Muscle of leg (tissue), 16 donors: ENCODE results near the gene ZMYM1. TPM values are rescaled to one million over a fixed set of nuclear protein-coding genes. Genes with fewer than 3 reads are reported as not detected.

ENCODE experiments used
- DNase-seq: peaks from one replicate; pipeline ENCODE4 v3.0.0; 2013
- H3K27ac ChIP-seq: one replicate; pipeline ENCODE4 v1.5.1; 2013; ENCODE audit warnings: mild to moderate bottlenecking, low read length, control low read depth
- H3K27me3 ChIP-seq: one replicate; pipeline ENCODE4 v1.6.1; 2013; ENCODE audit warnings: low read length; ENCODE audit not compliant: control insufficient read depth, insufficient read depth
- H3K36me3 ChIP-seq: one replicate; pipeline ENCODE4 v1.6.1; 2013; ENCODE audit warnings: low read length; ENCODE audit not compliant: control insufficient read depth, insufficient read depth
- H3K4me1 ChIP-seq: one replicate; pipeline ENCODE4 v1.6.1; 2013; ENCODE audit warnings: low read length; ENCODE audit not compliant: control insufficient read depth, insufficient read depth
- H3K4me3 ChIP-seq: one replicate; pipeline ENCODE4 v1.5.1; 2013; ENCODE audit warnings: low read length, control low read depth
- H3K9me3 ChIP-seq: replicated peaks from 2 replicates; pipeline ENCODE4 v1.6.1; 2013; ENCODE audit warnings: low read depth, low read length; ENCODE audit not compliant: control insufficient read depth
- WGBS: methylation state at CpG from one replicate; pipeline ENCODE4 v1.1.5; 2013; ENCODE audit warnings: missing lambda C conversion rate; ENCODE audit not compliant: insufficient coverage; 5-methylcytosine and 5-hydroxymethylcytosine counted together
- long read RNA-seq, 11 donors: transcript quantifications; one replicate each; lab custom pipeline, GENCODE V29; 2026
- polyA plus RNA-seq, 8 donors: library from polyadenylated mRNA; unstranded; fragments of 120-200 nt; gene quantifications; one replicate each; pipeline versions ENCODE4 v1.2.1 to v1.2.3, GENCODE V29; 2013; ENCODE audit warnings: inconsistent platforms in 1 of 8, low replicate concordance in 1 of 8; ENCODE audit not compliant: insufficient read length in 8 of 8, insufficient read depth in 1 of 8
- total RNA-seq: library from RNA; stranded (reverse); fragments of 120-200 nt; gene quantifications from one replicate; pipeline ENCODE4 v1.2.4, GENCODE V29; 2013

ZMYM1 gene
- total RNA-seq (15.4 TPM), polyA plus RNA-seq (10 to 100 TPM in 5 of 8 donors, 1 to 10 TPM in 3; 7.9 to 13.4 (median 10.1) TPM)
- long read RNA-seq, donor 1: 0 reads
- long read RNA-seq, donor 2: 0 reads
- long read RNA-seq, donor 3: 0 reads
- long read RNA-seq, donor 4, partial matches to known transcripts: 0 of 1 reads
- long read RNA-seq, donor 4, other reads (novel, unspliced or antisense): 0 of 1 reads
- long read RNA-seq, donor 5: 0 reads
- long read RNA-seq, donor 6, full-length matches to known transcripts: 1 of 1 reads
- long read RNA-seq, donor 6, partial matches to known transcripts: 0 of 1 reads
- long read RNA-seq, donor 6, other reads (novel, unspliced or antisense): 0 of 1 reads
- long read RNA-seq, donor 7: 0 reads
- long read RNA-seq, donor 8: 0 reads
- long read RNA-seq, donor 9, partial matches to known transcripts: 0 of 1 reads
- long read RNA-seq, donor 9, other reads (novel, unspliced or antisense): 0 of 1 reads
- long read RNA-seq, donor 10, partial matches to known transcripts: 6 of 6 reads
- long read RNA-seq, donor 10, other reads (novel, unspliced or antisense): 0 of 6 reads
- long read RNA-seq, donor 11, full-length matches to known transcripts: 1 of 1 reads
- long read RNA-seq, donor 11, partial matches to known transcripts: 0 of 1 reads
- long read RNA-seq, donor 11, other reads (novel, unspliced or antisense): 0 of 1 reads

DNA sequence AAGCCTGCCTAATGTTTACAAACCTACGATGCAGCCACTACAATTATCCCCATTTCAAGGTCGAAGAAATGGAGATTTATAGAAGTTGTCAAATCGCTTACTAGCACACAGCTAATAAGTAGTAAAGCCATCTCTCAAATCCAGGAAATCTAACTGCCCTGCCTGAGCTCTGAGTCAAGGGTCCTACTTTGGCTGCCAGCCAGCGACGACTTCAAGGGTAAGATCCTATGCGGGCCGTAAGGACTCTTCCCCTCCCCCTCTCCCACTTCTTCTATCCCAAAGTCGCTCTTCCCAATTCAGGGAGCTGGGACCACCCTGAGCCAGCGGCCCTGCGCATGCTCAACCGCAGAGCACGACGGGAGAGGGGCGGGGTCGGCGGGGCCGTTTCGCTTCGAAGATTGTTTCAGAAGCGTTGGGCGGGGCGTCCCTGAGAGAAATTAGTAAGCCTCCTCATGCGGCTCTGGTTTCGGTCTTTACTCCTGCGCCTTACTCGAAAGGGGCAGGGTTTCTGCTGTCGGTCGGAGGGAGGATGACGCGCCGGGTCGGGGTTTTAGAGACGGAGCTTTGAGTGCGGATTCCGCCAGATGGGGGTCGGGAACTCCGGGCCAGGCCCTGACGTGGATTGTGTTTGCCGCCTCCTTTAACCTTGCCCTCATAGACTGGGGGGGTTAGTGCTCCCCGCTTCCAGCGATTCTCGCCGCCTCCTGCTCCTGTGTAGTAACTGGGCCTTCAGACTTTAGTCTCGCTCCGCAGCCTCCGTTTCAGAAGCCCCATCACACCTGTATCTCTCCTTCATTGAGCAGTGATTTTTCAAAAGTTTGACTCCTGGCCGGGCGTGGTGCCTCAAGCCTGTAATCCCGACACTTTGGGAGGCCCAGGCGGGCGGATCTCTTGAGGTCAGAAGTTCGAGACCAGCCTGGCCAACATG lies at the start of gene ZMYM1:
Gene ZMYM1 (plus strand): TSS at position 383 of the 928 bp plus-strand sequence. CDS start 14,603 bp downstream, outside the sequence.
- H3K4me1 ChIP-seq: peaks cover 3% of the 10 kb centered on the region
- H3K27me3 ChIP-seq: peaks cover 5% of the 10 kb centered on the region
- peak within 1 kb of the TSS; percentile 96 for H3K27ac ChIP-seq
- no peaks in the 10 kb centered on the region for H3K9me3 ChIP-seq
- peak within 1 kb of the TSS; percentile 86 for H3K4me3 ChIP-seq
- under 1% methylated on average over 49 of the region's 52 CpGs for WGBS
- DNase-seq: peak; percentile 95
- no peaks in the 10 kb centered on the region for H3K36me3 ChIP-seq

DNA sequence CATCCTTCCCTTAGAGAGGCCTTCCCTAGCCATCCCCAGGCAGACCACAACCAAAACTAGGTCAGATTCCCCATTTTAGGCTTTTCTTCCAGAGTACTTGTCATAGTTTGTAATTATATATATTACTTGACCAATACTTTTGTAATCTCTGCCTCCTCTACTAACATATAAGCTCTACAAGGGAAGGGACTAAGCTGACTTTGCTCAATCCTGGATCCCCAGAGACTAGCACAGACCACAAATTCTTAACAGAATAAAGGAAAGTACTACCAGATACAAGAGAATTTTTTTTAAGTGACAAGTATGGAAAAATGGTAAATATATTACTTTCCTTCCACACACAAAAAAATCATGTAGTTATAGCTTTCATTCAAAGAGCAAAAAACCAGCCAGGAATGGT lies 49.4 kb upstream of the ZMYM1 start:
- Histone ChIP-seq H3K4me1 (peaks cover 6% of the 10 kb centered on the region), H3K36me3 (peaks cover 3% of the 10 kb centered on the region), H3K9me3 (peaks cover 11% of the 10 kb centered on the region), H3K27ac (no peak overlapping the region), H3K4me3 (no peak overlapping the region), H3K27me3 (peaks cover 2% of the 10 kb centered on the region)
- peak; percentile 3 for DNase-seq

DNA sequence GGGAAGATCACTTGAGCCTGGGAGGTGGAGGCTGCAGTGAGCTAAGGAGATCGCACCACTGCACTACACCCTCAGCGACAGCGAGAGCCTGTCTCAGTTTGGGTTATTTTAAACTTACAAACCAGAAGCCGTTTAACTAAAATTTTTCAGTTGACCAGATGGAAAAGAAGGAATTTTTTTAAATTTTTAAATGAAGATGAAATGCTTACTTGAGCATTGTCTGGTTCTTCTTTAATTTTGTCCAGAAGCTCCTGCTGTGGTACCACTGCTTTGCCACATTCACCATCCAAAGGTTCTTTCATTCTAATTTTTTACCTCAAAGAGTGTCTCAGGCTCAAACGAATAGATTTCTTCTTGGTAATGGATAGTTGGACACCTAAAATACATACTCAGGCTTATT lies 48.8 kb upstream of the ZMYM1 start:
- DNase-seq: no peak
- H3K4me1 ChIP-seq: peaks cover 6% of the 10 kb centered on the region
- H3K9me3 ChIP-seq: peaks cover 11% of the 10 kb centered on the region
- peak overlapping the region; percentile 10 for H3K4me3 ChIP-seq
- WGBS: no CpG with 5 or more reads among the region's 5 CpGs
- no peak overlapping the region for H3K27ac ChIP-seq
- peaks cover 2% of the 10 kb centered on the region for H3K27me3 ChIP-seq
- peaks cover 3% of the 10 kb centered on the region for H3K36me3 ChIP-seq

DNA sequence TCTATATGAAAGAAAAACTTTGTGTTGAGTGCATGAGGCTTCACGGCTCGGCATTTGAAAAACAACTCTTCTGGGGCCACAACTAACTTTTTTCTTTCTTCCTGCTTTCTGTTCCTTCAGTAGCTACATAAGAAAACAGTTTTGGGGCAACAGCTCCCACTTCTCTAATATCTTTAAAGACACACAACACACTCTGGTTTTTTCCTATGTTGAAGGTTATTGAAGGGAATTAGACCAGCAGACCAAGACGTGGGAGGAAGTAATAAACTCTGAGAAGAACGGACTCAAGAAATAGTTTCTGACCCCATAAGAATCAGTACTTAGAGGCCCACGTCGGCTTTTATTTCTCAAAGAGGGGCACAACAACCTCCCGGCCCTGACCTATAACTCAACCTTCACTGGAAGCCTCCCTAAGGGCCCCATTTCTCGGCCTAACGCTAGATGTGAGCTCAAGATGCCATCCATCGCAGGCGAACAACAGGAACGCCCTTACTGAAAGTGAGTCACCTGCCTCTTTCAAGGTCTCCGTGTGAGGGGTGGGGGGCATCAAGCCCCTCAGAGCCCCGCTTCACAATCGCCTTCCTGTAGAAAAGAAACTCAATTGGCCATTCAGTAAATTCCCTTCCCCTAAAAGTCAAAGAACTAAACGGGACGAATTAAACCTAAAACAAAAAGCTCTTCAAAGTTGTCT lies 48.3 kb upstream of the ZMYM1 start:
- peaks cover 3% of the 10 kb centered on the region for H3K36me3 ChIP-seq
- H3K4me3 ChIP-seq: peak overlapping the region; percentile 78
- peak overlapping the region; percentile 97 for H3K27ac ChIP-seq
- H3K4me1 ChIP-seq: peaks cover 6% of the 10 kb centered on the region
- H3K27me3 ChIP-seq: peaks cover 2% of the 10 kb centered on the region
- peak; percentile 53 for DNase-seq
- WGBS: 0% methylated on average over 5 of the region's 17 CpGs
- peaks cover 11% of the 10 kb centered on the region for H3K9me3 ChIP-seq

DNA sequence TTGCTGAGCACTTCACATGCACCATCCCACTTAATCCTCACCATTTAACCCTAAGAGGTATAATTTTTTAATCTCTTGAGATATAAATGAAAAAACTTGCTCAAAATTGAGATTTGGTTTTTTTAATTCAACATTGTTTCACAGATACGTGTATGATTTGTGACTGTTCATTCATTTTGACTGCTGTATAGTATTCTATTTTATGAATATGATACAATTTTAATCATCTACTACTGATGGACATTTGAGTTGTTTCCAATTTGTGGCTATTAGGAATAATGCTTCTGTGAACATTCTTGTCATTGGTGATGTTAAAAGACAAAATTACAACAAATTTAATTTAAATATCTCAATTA lies 46.8 kb upstream of the ZMYM1 start:
- no peak overlapping the region for H3K27ac ChIP-seq

DNA sequence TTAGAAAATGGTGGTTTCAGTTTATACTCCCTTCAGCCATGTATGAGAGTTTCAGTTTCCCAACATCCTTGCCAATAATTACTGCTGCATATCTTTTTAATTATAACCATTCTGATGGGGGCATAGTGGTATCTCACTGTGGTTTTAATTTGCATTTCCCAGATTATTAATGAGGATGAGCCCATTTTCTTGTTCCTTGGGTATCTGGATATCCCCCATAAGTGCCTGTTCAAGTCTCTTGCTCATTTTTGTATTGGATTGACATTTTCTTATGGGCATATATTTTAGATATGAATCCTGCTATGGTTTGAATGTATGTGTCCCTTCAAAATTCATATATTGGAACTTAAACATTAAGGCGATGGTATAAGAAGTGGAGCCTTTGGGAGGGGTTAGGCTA lies 45.8 kb upstream of the ZMYM1 start:
- Histone ChIP-seq H3K4me3 (no peak overlapping the region), H3K9me3 (peaks cover 11% of the 10 kb centered on the region)

More for the DNA sequence above, 46.8 kb upstream of the ZMYM1 start:
- no peak for DNase-seq
- peaks cover 3% of the 10 kb centered on the region for H3K36me3 ChIP-seq
- H3K4me3 ChIP-seq: no peak overlapping the region
- H3K9me3 ChIP-seq: peaks cover 11% of the 10 kb centered on the region
- WGBS: no CpG with 5 or more reads among the region's 1 CpG
- peaks cover 6% of the 10 kb centered on the region for H3K4me1 ChIP-seq
- peaks cover 2% of the 10 kb centered on the region for H3K27me3 ChIP-seq

DNA sequence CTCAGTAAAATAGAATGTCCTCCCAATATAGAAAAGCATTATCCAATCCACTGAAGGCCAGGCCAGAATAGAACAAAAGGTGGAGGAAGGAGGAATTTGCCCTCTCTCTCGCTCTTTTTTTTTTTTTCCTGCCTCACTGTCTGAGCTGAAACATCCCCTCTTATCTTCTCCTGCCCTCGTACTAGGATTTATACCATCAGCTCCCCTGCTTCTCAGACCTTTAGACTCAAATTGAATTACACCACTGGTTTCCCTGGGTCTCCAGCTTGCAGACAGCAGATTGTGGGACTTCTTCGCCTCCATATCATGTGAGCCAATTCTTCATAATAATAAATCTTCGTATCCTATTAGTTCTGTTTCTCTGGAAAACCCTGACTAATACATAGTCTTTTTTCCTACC lies 42.6 kb upstream of the ZMYM1 start:
- 67% methylated on average over 2 of the region's 4 CpGs for WGBS
- Histone ChIP-seq H3K27ac (no peak overlapping the region), H3K4me3 (no peak overlapping the region), H3K4me1 (no peaks in the 10 kb centered on the region), H3K9me3 (peaks cover 11% of the 10 kb centered on the region), H3K36me3 (no peaks in the 10 kb centered on the region), H3K27me3 (peaks cover 2% of the 10 kb centered on the region)
- no peak for DNase-seq

More for the DNA sequence above, 45.8 kb upstream of the ZMYM1 start:
- H3K36me3 ChIP-seq: no peaks in the 10 kb centered on the region
- DNase-seq: no peak
- H3K27ac ChIP-seq: no peak overlapping the region
- peaks cover 6% of the 10 kb centered on the region for H3K4me1 ChIP-seq
- no CpG with 5 or more reads among the region's 1 CpG for WGBS
- peaks cover 2% of the 10 kb centered on the region for H3K27me3 ChIP-seq

DNA sequence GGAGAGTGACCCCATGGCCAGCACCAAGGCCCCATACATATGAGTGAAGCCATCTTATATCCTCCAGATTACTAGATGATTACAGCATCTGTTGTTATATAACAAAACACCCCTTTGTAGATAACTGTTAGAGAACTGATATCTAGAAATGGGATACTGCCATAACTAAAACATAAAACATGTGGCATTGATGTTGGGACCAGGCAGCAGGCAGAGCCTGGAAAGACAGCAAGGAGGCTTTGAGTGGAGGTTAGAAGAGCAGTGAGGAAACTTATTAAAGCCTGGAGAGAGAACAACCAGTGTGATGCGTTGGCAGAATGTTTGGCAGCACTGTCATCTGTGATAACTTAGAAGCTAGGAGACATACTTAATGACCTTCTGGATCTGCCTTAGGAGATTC lies 42.0 kb upstream of the ZMYM1 start:
- 67% methylated on average over 1 of the region's 1 CpG for WGBS

DNA sequence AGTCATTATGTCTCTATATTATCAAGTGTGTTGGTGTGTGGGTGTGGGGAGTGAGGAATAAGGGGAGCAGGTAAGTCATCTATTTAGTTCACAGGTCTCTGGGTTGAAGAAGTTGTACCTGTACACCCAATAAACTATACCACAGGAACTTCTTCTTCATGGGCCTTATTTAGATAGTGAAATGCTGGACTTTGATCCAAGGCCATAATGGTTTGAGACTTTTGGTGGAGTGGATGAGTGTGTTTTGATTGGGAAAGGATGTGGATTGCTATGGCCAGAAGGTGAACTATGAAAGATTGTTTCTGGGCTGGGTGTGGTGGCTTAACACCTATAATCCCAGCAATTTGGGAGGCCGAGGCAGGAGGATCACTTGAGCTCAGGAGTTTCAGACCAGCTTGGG lies 40.5 kb upstream of the ZMYM1 start:
- Histone ChIP-seq H3K36me3 (no peaks in the 10 kb centered on the region), H3K9me3 (peaks cover 2% of the 10 kb centered on the region)
- WGBS: no CpG with 5 or more reads among the region's 1 CpG

More for the DNA sequence above, 42.0 kb upstream of the ZMYM1 start:
- Histone ChIP-seq H3K36me3 (no peaks in the 10 kb centered on the region), H3K27ac (no peak overlapping the region), H3K27me3 (peaks cover 2% of the 10 kb centered on the region), H3K9me3 (peaks cover 11% of the 10 kb centered on the region), H3K4me3 (no peak overlapping the region), H3K4me1 (no peaks in the 10 kb centered on the region)
- DNase-seq: no peak

More for the DNA sequence above, 40.5 kb upstream of the ZMYM1 start:
- no peaks in the 10 kb centered on the region for H3K4me1 ChIP-seq
- no peak for DNase-seq
- H3K27me3 ChIP-seq: peaks cover 2% of the 10 kb centered on the region
- no peak overlapping the region for H3K4me3 ChIP-seq
- no peak overlapping the region for H3K27ac ChIP-seq
